Common myeloid progenitor, CD34-positive (primary cell): ENCODE data around the gene SLCO2B1.
A peak's percentile ranks its signal among the peaks of the same experiment; 100 is the strongest.

Experiments used
- CTCF ChIA-PET: fragments of 350-600 bp; sonication (Branson Sonifier 250); formaldehyde crosslinking; loops from one replicate; lab custom pipeline; 2021; ENCODE audit warnings: antibody characterized with exemption; lab: Charles Lee
- POLR2A ChIA-PET: fragments of 350-600 bp; sonication (Branson Sonifier 250); formaldehyde crosslinking; loops from one replicate; lab custom pipeline; 2021; ENCODE audit warnings: antibody characterized with exemption; lab: Charles Lee
- DNase-seq, 3 donors: peaks; one replicate each; pipeline versions ENCODE4 v3.0.0 to v3.0.0-alpha.2; 2013
- H3K27ac ChIP-seq, 2 experiments: 1 replicate in 1 of 2; 2 replicates in 1 of 2; pipeline ENCODE4 v1.7.0; 2013; ENCODE audit warnings: inconsistent platforms in 2 of 2, low read length in 2 of 2, mild to moderate bottlenecking in 2 of 2, low read depth in 1 of 2, moderate library complexity in 1 of 2; ENCODE audit not compliant: severe bottlenecking in 2 of 2, insufficient read depth in 1 of 2, poor library complexity in 1 of 2
- H3K27me3 ChIP-seq, 5 experiments: replicated peaks in 2 of 5; 1 replicate in 3 of 5; 2 replicates in 2 of 5; pipeline versions ENCODE4 v1.6.1 to v1.7.0; 2013; ENCODE audit warnings: low read length in 4 of 5, mild to moderate bottlenecking in 2 of 5, moderate library complexity in 2 of 5, inconsistent platforms in 1 of 5; ENCODE audit not compliant: insufficient read depth in 5 of 5, control insufficient read depth in 4 of 5
- H3K36me3 ChIP-seq, 4 experiments: 1 replicate in 2 of 4; 2 replicates in 2 of 4; pipeline versions ENCODE4 v1.6.1 to v1.7.0; 2013; ENCODE audit warnings: low read length in 3 of 4, control low read depth in 1 of 4, mild to moderate bottlenecking in 1 of 4; ENCODE audit not compliant: control insufficient read depth in 4 of 4, insufficient read depth in 4 of 4
- H3K4me1 ChIP-seq, 4 experiments: 1 replicate in 3 of 4; 2 replicates in 1 of 4; pipeline versions ENCODE4 v1.6.1 to v1.7.1; 2013; ENCODE audit warnings: low read length in 3 of 4, mild to moderate bottlenecking in 3 of 4, control low read depth in 1 of 4, inconsistent platforms in 1 of 4, moderate library complexity in 1 of 4; ENCODE audit not compliant: control insufficient read depth in 4 of 4, insufficient read depth in 4 of 4; ENCODE audit errors: control extremely low read depth in 1 of 4
- H3K4me3 ChIP-seq, 7 experiments: 1 replicate in 4 of 7; 2 replicates in 3 of 7; pipeline versions ENCODE4 v1.5.1 to v1.7.0; 2013; ENCODE audit warnings: mild to moderate bottlenecking in 7 of 7, low read length in 6 of 7, moderate library complexity in 6 of 7, inconsistent platforms in 2 of 7, low read depth in 2 of 7, control low read depth in 1 of 7; ENCODE audit not compliant: insufficient read depth in 4 of 7, control insufficient read depth in 1 of 7; ENCODE audit errors: extremely low read depth in 1 of 7
- H3K9me3 ChIP-seq, 5 experiments: 1 replicate in 4 of 5; 2 replicates in 1 of 5; pipeline versions ENCODE4 v1.6.1 to v1.7.1; 2013; ENCODE audit warnings: low read length in 4 of 5, mild to moderate bottlenecking in 2 of 5, inconsistent platforms in 1 of 5, low read depth in 1 of 5, moderate library complexity in 1 of 5; ENCODE audit not compliant: control insufficient read depth in 4 of 5, insufficient read depth in 2 of 5; ENCODE audit errors: control extremely low read depth in 1 of 5
- WGBS: methylation state at CpG from one replicate; pipeline ENCODE4 v1.1.5; 2013; ENCODE audit not compliant: insufficient coverage; 5-methylcytosine and 5-hydroxymethylcytosine counted together

The SLCO2B1 gene

GRCh38 chr11:75205564-75206020 lies 54.7 kb downstream of the SLCO2B1 start:
- Histone ChIP-seq H3K27me3 (peaks cover 0 to 28% (median 10%) of the 10 kb centered on the region in 5 experiments), H3K4me1 (no peaks in the 10 kb centered on the region), H3K36me3 (no peaks in the 10 kb centered on the region), H3K9me3 (no peaks in the 10 kb centered on the region), H3K27ac (no peak overlapping the region), H3K4me3 (no peak overlapping the region)
- ChIA-PET POLR2A (no interaction called here), CTCF (interaction anchor here (0.6 to 15.8 kb wide), 24 partner anchors 9 to 1306 kb away, joined by 3 to 309 read pairs (median 5); partner anchors contain the start of gene SLCO2B1)
- no peak for DNase-seq
- WGBS, result 100% methylated on average over 1 of the region's 5 CpGs

- POLR2A ChIA-PET, result no interaction called here
- H3K9me3 ChIP-seq, result no peaks in the 10 kb centered on the region
- H3K27ac ChIP-seq, result no peak overlapping the region
- CTCF ChIA-PET, result interaction anchor here (0.7 to 15.8 kb wide), 9 partner anchors 13 to 279 kb away, joined by 3 to 309 read pairs (median 4); partner anchors contain the start of gene TPBGL
- H3K27me3 ChIP-seq, result peaks cover 0 to 30% (median 10%) of the 10 kb centered on the region in 5 experiments
- DNase-seq, result peak in 2 of 3 donors; percentile 38 to 56
- WGBS, result 0% methylated on average over 1 of the region's 2 CpGs
- no peaks in the 10 kb centered on the region for H3K36me3 ChIP-seq
- H3K4me1 ChIP-seq, result no peaks in the 10 kb centered on the region
- H3K4me3 ChIP-seq, result no peak overlapping the region
Observed at GRCh38 chr11:75208446-75208845, 57.5 kb downstream of the SLCO2B1 start.

DNA sequence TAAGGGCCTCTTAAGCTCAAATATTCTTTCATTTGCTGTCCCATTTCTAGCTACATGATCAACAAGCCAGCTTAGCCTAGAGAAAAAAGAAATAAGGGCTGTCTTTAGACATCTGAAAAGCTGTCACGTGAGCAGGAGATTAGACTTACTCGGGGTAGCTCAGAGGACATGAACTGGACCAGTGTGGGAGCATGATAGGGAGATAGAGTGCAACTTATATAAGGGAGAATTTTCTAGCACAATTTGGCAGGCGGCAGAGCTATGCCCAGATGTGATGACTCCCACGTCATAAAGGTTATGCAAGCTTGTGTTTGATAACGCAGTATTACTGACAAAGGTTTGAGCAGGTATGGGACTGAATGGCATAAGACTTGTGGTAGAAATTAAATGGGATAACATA lies 61.5 kb downstream of the SLCO2B1 start:
- Histone ChIP-seq H3K36me3 (no peaks in the 10 kb centered on the region), H3K9me3 (no peaks in the 10 kb centered on the region), H3K27ac (no peak overlapping the region), H3K27me3 (peaks cover 0 to 29% (median 10%) of the 10 kb centered on the region in 5 experiments), H3K4me3 (no peak overlapping the region), H3K4me1 (no peaks in the 10 kb centered on the region)
- no peak for DNase-seq
- CTCF ChIA-PET, result interaction anchor here (0.8 to 15.8 kb wide), 7 partner anchors 8 to 70 kb away, joined by 3 to 309 read pairs (median 4); no protein-coding TSS in a partner anchor
- WGBS, result 84% methylated on average over 4 of the region's 5 CpGs
- POLR2A ChIA-PET, result no interaction called here

GRCh38 chr11:75214411-75214821 lies 63.5 kb downstream of the SLCO2B1 start:
- POLR2A ChIA-PET, result no interaction called here
- H3K4me3 ChIP-seq, result no peak overlapping the region
- H3K4me1 ChIP-seq, result no peaks in the 10 kb centered on the region
- no peaks in the 10 kb centered on the region for H3K9me3 ChIP-seq
- H3K36me3 ChIP-seq, result no peaks in the 10 kb centered on the region
- peak; percentile 87 to 92 (median 90) for DNase-seq
- CTCF ChIA-PET, result interaction anchor here (0.7 to 2.3 kb wide), 15 partner anchors 10 to 192 kb away, joined by 3 to 13 read pairs (median 3); partner anchors contain the start of gene TPBGL
- 10% methylated on average over 4 of the region's 8 CpGs for WGBS
- peaks cover 0 to 12% (median 2%) of the 10 kb centered on the region in 5 experiments for H3K27me3 ChIP-seq
- no peak overlapping the region for H3K27ac ChIP-seq

DNA sequence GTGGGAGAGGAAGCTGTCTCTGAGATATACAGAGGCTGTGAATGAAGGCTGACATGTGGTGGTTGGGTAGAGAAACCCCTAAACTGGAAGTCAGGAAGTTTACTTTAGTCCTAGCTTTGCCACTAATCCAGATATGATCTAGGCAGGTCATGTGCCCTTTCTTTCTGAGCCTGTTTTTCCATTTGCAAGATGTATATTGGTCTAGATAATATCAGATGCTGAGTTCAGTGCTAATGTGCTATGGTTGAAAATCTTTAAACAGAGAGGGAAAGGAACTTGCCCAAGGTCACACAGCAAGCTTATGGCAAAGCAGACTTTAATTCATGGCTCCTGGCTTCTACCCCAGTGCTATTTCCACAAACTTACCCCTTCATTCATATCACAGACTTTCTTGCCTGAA lies 63.9 kb downstream of the SLCO2B1 start:
- POLR2A ChIA-PET, result no interaction called here
- no peak overlapping the region for H3K27ac ChIP-seq
- H3K4me3 ChIP-seq, result no peak overlapping the region
- CTCF ChIA-PET, result interaction anchor here (1.0 to 2.3 kb wide), 14 partner anchors 10 to 192 kb away, joined by 3 to 13 read pairs (median 4); partner anchors contain the start of gene TPBGL
- H3K9me3 ChIP-seq, result no peaks in the 10 kb centered on the region
- no peaks in the 10 kb centered on the region for H3K36me3 ChIP-seq
- no peaks in the 10 kb centered on the region for H3K4me1 ChIP-seq
- no peak for DNase-seq
- peaks cover 0 to 8% (median 2%) of the 10 kb centered on the region in 5 experiments for H3K27me3 ChIP-seq

DNA sequence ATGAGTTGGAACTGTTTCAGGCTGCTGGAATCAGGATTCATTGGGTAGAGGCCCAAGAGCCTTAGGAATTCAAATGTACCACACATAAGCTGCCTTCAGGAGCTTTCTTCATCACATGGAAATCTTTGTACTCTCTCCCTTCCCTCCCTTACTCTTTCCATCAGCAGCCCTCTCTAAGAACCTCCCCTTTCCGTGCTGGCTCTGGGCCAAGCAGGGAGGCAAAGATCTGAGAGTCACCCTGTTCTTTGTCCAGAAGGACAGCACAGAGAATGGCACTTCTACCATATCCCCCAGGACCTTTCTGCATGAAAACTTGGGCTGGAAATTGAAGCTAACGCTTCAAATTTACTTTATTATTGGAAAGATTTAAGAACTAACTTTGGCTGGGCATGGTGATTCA lies 69.0 kb downstream of the SLCO2B1 start:
- H3K4me3 ChIP-seq, result no peak overlapping the region
- 100% methylated on average over 1 of the region's 2 CpGs for WGBS
- no peak for DNase-seq
- H3K27ac ChIP-seq, result no peak overlapping the region
- ChIA-PET CTCF (interaction anchor here (1.6 to 2.1 kb wide), 2 partner anchors 15 to 79 kb away, joined by 6 to 7 read pairs; no protein-coding TSS in a partner anchor), POLR2A (no interaction called here)
- no peaks in the 10 kb centered on the region for H3K9me3 ChIP-seq
- peaks cover 0 to 2% (median 0%) of the 10 kb centered on the region in 4 experiments for H3K4me1 ChIP-seq
- H3K27me3 ChIP-seq, result peaks cover 0 to 3% (median 1%) of the 10 kb centered on the region in 5 experiments
- H3K36me3 ChIP-seq, result no peaks in the 10 kb centered on the region

DNA sequence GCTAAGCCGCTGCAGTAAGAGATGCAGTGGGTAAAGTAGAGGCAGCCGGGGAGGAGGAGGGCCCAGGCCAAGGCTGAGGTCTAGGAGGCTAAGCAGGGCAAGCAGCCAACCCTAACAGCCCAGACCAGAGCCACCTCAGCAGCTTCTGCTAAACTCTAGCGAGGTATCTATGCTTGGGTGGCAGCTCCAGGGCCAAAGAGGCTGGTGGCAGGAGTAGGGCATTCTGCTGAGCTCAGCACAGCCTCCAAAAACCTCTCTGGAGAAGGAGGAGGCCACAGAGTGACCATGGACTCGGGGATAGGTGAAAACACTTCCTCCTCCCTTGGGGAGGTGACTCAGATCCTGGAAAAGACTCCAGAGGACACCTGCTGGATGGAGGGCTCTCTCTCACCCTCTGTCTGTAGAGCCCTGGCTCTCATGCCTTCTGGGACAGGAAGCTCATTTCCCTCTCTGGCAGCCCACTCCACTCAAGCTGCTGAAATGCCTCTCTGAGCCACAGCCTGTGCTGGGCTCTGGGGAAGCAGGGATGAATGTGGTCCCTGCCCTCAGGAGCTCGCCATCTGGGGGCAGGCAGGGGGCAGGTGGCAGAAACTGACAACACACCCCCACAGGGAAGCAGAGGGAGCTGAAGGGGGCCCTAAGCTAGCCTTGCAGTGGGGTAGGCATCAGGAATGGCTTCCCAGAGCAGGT lies 73.2 kb downstream of the SLCO2B1 start:
- Histone ChIP-seq H3K36me3 (no peaks in the 10 kb centered on the region), H3K4me1 (peaks cover 0 to 2% (median 0%) of the 10 kb centered on the region in 4 experiments), H3K4me3 (no peak overlapping the region), H3K9me3 (no peaks in the 10 kb centered on the region), H3K27ac (no peak overlapping the region), H3K27me3 (peaks cover 0 to 3% (median 0%) of the 10 kb centered on the region in 5 experiments)
- ChIA-PET CTCF (interaction anchor here (0.7 to 2.7 kb wide), 7 partner anchors 10 to 82 kb away, joined by 3 to 14 read pairs (median 7); no protein-coding TSS in a partner anchor), POLR2A (no interaction called here)
- no peak for DNase-seq
- 56% methylated on average over 4 of the region's 5 CpGs for WGBS
